Measurements from ENCODE around the gene AGAP2. TPM values are rescaled to one million over a fixed set of nuclear protein-coding genes. Genes with fewer than 3 reads are reported as not detected.

AGAP2 gene
- total and polyA plus RNA-seq, 9 of the 15 experiments (the other 6 are each of a cell fraction or from before 2014, with no cell fraction given): 0.04 to 0.77 (median 0.28) TPM; not detected in 1

DNA sequence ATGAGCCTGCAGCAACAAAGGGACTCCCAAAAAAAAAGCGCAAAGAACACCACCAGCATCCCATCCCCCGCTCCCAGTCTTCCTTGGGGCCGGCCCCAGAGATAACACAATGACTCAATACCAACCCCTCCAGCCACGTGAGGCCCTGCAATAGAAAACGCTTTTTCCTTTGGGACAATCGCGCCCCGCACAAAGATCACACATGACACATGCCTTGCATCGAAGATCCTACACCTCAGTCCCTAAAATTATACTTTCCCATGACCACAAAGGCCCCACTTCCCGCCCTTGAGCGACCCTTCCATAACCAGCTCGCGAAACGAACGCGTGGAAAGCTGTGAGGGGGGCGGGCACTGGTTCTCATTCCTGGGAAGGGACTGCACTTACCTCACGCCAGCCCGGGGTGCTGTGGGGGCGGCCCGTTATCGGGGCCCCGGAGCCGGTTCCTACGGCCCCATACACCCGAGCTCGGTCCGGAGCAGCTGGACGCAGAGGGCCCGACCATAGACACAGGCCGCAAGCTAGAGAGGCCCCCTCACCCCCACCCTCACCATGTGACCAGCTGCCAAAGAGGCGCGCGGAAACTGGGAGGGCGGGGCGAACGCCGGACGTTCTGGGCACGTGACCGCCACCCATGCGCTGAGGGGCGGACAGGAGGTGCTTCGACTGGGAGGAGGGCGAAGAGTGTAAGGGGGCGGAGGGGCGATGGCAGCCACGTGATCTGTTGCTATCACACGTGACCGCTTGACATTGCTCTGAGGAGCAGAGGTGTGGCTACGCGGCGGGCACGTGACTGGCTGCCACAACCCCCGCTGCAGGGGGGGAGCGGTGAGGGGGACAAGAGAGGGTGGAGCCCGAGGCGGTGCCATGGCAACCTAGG is 13.5 kb upstream of the AGAP2 start, which contains the start of gene CDK4 (continued):
- TF ChIP-seq CTBP1 (IDR thresholded peaks at IDR 0.05; ENCODE audit: borderline replicate concordance): peak; percentile 73; the same call in 1 of the 2 replicates
- no peak for TF ChIP-seq ELF2 (CRISPR knock-in tag; IDR thresholded peaks at IDR 0.05)
- peak; percentile 81 for TF ChIP-seq POLR2AphosphoS5 (IDR thresholded peaks at IDR 0.05; ENCODE audit: control insufficient read depth, insufficient read depth, low read depth, low read length)
- peak; percentile 74 to 76 for TF ChIP-seq SIN3A (IDR thresholded peaks at IDR 0.05; ENCODE audit: borderline replicate concordance in 2 of 2, control insufficient read depth in 1 of 2, low read depth in 2 of 2, low read length in 2 of 2)
- TF ChIP-seq CUX1 (CRISPR knock-in tag; IDR thresholded peaks at IDR 0.05): peak; percentile 8; the same call in 1 of the 2 replicates
- TF ChIP-seq TAL1 (IDR thresholded peaks at IDR 0.05): peak; percentile 24
- TF ChIP-seq ZSCAN29 (IDR thresholded peaks at IDR 0.05): no peak
- TF ChIP-seq RCOR1 (IDR thresholded peaks at IDR 0.05; ENCODE audit: borderline replicate concordance in 1 of 2, low read depth in 2 of 2, low read length in 2 of 2): peak in 1 of 2 experiments; percentile 81; a peak in 2 of 4 replicates
- TF ChIP-seq ZNF41 (CRISPR knock-in tag; conservative IDR thresholded peaks at IDR 0.05): peak; percentile 41; the same call in 1 of the 2 replicates
- TF ChIP-seq ZNF644 (tag; IDR thresholded peaks at IDR 0.05; ENCODE audit: low read depth): peak; percentile 75; the same call in 1 of the 2 replicates
- TF ChIP-seq ZNF79 (CRISPR knock-in tag; IDR thresholded peaks at IDR 0.05; ENCODE audit: low read depth): peak; percentile 60; the same call in 1 of the 2 replicates
- peak; percentile 53 to 60 for TF ChIP-seq AFF1 (IDR thresholded peaks at IDR 0.05; ENCODE audit: low read depth in 1 of 2, partially characterized antibody in 2 of 2)
- no peak for TF ChIP-seq TCFL5 (CRISPR knock-in tag; conservative IDR thresholded peaks at IDR 0.05)
- no peak for TF ChIP-seq ZBTB8A (IDR thresholded peaks at IDR 0.05; ENCODE audit: partially characterized antibody)
- peak; percentile 88 for TF ChIP-seq ZNF175 (CRISPR knock-in tag; IDR thresholded peaks at IDR 0.05; ENCODE audit: low read depth)
- TF ChIP-seq HES1 (IDR thresholded peaks at IDR 0.05; ENCODE audit: low read depth): peak; percentile 75
- 0 out of 2 replicates have a peak, but pooled peaks have one; percentile 35 for TF ChIP-seq ZBED1 (IDR thresholded peaks at IDR 0.05)
